A673 (cell line): ENCODE results near the gene SAP30. TPM values are rescaled to one million over a fixed set of nuclear protein-coding genes. Genes with fewer than 3 reads are reported as not detected.
A peak's percentile ranks its signal among the peaks of the same experiment; 100 is the strongest.

ENCODE experiments used
- BruUV-seq: library from RNA; stranded (reverse); fragments of 400-500 nt; replicated peaks from 2 replicates; lab custom pipeline; 2021; lab: Mats Ljungman, UMichigan
- CTCF ChIA-PET: fragments of 300-600 bp; sonication (Branson Sonifier 250); formaldehyde crosslinking; loops from one replicate; lab custom pipeline; 2022; ENCODE audit warnings: antibody characterized with exemption; lab: Charles Lee
- POLR2A ChIA-PET: fragments of 300-600 bp; sonication (Branson Sonifier 250); formaldehyde crosslinking; loops from one replicate; lab custom pipeline; 2022; ENCODE audit warnings: antibody characterized with exemption; ENCODE audit not compliant: low non-redundant PET; lab: Charles Lee
- DNase-seq: peaks from one replicate; pipeline ENCODE4 v3.0.0-alpha.2; 2015; ENCODE audit warnings: low spot score
- H3K27ac ChIP-seq: fragments of 200-600 bp; sonication (generic); 2 replicates; pipeline ENCODE4 v1.5.1; 2016; ENCODE audit warnings: mixed run types, low read depth, mild to moderate bottlenecking, mixed read lengths, antibody characterized with exemption, low read length; ENCODE audit not compliant: poor library complexity, severe bottlenecking
- H3K27me3 ChIP-seq: fragments of 200-600 bp; sonication (generic); replicated peaks from 2 replicates; pipeline ENCODE4 v1.6.1; 2017; ENCODE audit warnings: mixed run types, low read depth, mild to moderate bottlenecking, mixed read lengths, antibody characterized with exemption, low read length; ENCODE audit not compliant: insufficient read depth, poor library complexity
- H3K36me3 ChIP-seq: fragments of 200-600 bp; sonication (generic); 2 replicates; pipeline ENCODE4 v1.6.1; 2016; ENCODE audit warnings: mixed run types, mild to moderate bottlenecking, mixed read lengths, antibody characterized with exemption, low read length; ENCODE audit not compliant: insufficient read depth, poor library complexity, severe bottlenecking
- H3K4me1 ChIP-seq: fragments of 200-600 bp; sonication (generic); 2 replicates; pipeline ENCODE4 v1.6.1; 2017; ENCODE audit warnings: mixed run types, mild to moderate bottlenecking, mixed read lengths, antibody characterized with exemption, low read length; ENCODE audit not compliant: insufficient read depth, poor library complexity, severe bottlenecking
- H3K4me3 ChIP-seq: fragments of 200-600 bp; sonication (generic); 2 replicates; pipeline ENCODE4 v1.5.1; 2016; ENCODE audit warnings: low read depth, mixed run types, mild to moderate bottlenecking, mixed read lengths, low read length; ENCODE audit not compliant: poor library complexity, severe bottlenecking
- H3K9me3 ChIP-seq: fragments of 200-600 bp; sonication (generic); 2 replicates; pipeline ENCODE4 v1.6.1; 2016; ENCODE audit warnings: mixed run types, low read depth, mild to moderate bottlenecking, mixed read lengths, antibody characterized with exemption, low read length; ENCODE audit not compliant: poor library complexity, severe bottlenecking
- EZH2 ChIP-seq: fragments of 200-600 bp; sonication (generic); IDR thresholded peaks from 2 replicates; pipeline ENCODE4 v1.6.1; 2017; ENCODE audit warnings: borderline replicate concordance, low read depth, mild to moderate bottlenecking, mixed read lengths, antibody characterized with exemption, low read length; ENCODE audit not compliant: poor library complexity, severe bottlenecking
- intact Hi-C: fragments of 100-400 bp; cut with micrococcal nuclease; formaldehyde crosslinking; loops from one replicate; pipeline ENCODE4 v1.10.0; 2022; ENCODE audit not compliant: unreplicated experiment
- total RNA-seq: library from RNA; stranded (reverse); gene quantifications from 2 replicates; pipeline ENCODE4 v1.2.3, GENCODE V29; 2021
- TF ChIP-seq, protein P1 (sequence below): fragments of 300-800, 200-600 bp; sonication (generic); conservative IDR thresholded peaks from 2 replicates; pipeline ENCODE4 v1.5.1; 2017; ENCODE audit warnings: low read depth, mild to moderate bottlenecking, antibody characterized with exemption, low read length, moderate library complexity, mixed read lengths

SAP30 gene
- total RNA-seq, 1 experiment from 2014 or later: 64.3 TPM

DNA sequence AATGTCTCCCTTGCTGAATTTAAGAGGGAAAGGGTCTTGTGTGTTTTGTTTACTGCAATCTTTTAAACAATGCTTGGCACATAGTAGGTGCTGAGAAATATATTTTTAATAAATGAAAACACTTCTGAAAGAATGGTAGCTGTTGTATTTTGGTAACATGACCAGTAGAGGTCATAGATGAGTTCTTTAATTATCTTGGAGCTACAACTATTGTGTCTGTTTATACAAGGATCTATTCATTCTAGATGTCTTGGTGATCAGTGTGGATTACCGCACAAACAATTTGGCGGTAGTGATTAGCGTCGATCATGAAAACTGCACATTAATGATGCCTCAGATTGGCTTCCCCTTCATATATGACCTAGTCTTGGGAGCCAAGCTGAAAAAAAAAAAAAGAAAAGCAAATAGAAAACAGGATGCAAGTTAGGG, 49.6 kb downstream of the SAP30 start:
- TF ChIP-seq, protein P1, sequence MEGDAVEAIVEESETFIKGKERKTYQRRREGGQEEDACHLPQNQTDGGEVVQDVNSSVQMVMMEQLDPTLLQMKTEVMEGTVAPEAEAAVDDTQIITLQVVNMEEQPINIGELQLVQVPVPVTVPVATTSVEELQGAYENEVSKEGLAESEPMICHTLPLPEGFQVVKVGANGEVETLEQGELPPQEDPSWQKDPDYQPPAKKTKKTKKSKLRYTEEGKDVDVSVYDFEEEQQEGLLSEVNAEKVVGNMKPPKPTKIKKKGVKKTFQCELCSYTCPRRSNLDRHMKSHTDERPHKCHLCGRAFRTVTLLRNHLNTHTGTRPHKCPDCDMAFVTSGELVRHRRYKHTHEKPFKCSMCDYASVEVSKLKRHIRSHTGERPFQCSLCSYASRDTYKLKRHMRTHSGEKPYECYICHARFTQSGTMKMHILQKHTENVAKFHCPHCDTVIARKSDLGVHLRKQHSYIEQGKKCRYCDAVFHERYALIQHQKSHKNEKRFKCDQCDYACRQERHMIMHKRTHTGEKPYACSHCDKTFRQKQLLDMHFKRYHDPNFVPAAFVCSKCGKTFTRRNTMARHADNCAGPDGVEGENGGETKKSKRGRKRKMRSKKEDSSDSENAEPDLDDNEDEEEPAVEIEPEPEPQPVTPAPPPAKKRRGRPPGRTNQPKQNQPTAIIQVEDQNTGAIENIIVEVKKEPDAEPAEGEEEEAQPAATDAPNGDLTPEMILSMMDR: peak; percentile 68
- TF ChIP-seq EZH2: no peak
- no TSS peak for BruUV-seq
- ChIA-PET CTCF (interaction anchor here (0.5 to 1.9 kb wide), 7 partner anchors 9 to 528 kb away, joined by 3 to 18 read pairs (median 4); no protein-coding TSS in a partner anchor), POLR2A (no interaction called here)
- Histone ChIP-seq H3K36me3 (no peaks in the 10 kb centered on the region), H3K4me1 (peaks cover 18% of the 10 kb centered on the region), H3K27ac (no peak overlapping the region), H3K9me3 (no peaks in the 10 kb centered on the region), H3K4me3 (no peak overlapping the region), H3K27me3 (no peaks in the 10 kb centered on the region)
- intact Hi-C loops: loop anchor here (1.0 to 10.0 kb wide), 3 partner anchors 74 to 898 kb away; no protein-coding TSS in a partner anchor
- DNase-seq: peak; percentile 61

DNA sequence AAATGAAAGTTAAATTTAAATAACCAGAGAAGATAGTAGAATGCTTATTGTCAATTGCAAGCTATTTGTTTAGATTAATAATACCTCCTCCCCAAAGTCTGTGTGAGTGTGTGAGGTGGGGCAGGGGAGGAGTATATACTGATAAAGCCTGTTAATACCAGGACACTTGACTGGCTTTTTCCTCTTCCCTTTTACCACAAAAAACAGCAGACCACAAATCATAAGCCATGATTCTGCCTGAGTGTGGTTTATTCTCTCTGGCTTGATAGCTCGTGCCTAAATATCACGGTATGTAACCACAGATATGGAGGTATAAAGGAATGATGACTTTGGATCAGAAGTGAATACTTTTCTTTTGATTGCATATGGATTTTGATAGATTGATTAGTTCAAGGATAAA, 50.0 kb downstream of the SAP30 start:
- CTCF ChIA-PET: interaction anchor here (0.5 to 1.9 kb wide), 6 partner anchors 9 to 782 kb away, joined by 3 to 18 read pairs (median 5); no protein-coding TSS in a partner anchor

DNA sequence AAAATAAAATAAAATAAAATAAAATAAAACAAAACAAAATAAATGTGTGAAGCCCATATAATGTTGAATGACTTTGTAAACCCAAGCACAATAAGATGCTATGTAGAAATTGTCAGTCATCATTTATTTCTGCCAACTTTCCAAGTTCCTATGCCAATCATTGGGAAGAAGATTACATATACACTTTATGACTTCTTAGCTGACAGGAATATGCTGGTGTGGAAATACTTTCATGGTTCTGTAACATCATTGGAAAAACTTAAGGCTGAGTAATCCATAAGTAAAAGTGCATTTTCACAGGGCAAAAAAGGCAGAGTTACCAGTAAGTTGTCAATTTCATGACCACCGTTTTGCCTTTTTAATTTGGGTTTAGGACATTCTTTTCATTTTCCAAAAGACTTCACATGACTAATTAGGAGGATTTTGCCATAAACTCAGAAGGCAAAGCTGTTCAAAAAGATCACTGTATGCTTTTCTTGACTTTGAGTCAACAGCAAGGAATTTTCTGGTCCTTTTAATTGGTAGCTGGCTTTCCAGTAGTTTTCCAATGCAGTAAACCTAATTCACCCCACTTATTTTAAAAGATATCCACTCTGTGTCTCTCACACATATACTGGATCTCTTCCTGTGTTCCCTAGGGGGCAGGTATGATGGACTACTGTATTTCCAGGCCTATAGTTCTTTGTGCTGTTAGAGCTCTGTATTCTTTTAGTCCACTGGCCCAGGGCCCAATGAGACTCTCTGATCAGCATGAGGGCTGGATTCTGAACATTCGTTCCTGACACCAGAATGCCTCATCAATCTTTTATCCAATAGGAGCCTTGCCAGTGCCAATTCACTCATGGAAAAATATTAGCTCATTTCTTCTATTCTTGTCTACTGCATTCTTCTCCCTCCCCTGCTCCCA, 54.4 kb downstream of the SAP30 start:
- Histone ChIP-seq H3K4me3 (no peak overlapping the region), H3K27me3 (no peaks in the 10 kb centered on the region), H3K4me1 (peaks cover 5% of the 10 kb centered on the region), H3K9me3 (no peaks in the 10 kb centered on the region), H3K36me3 (no peaks in the 10 kb centered on the region), H3K27ac (no peak overlapping the region)
- ChIA-PET CTCF (interaction anchor here (0.5 kb wide), 1 partner anchor 66 kb away, joined by 4 read pairs; no protein-coding TSS in a partner anchor), POLR2A (no interaction called here)
- intact Hi-C loops: loop anchor here (10.0 kb wide), 1 partner anchor 570 kb away; no protein-coding TSS in a partner anchor
- TF ChIP-seq, protein P1: no peak
- no peak for TF ChIP-seq EZH2
- DNase-seq: peak; percentile 22
- no TSS peak for BruUV-seq

More for the DNA sequence above, 50.0 kb downstream of the SAP30 start:
- intact Hi-C loops: loop anchor here (1.0 to 10.0 kb wide), 3 partner anchors 74 to 898 kb away; no protein-coding TSS in a partner anchor
- Histone ChIP-seq H3K27ac (no peak overlapping the region), H3K27me3 (no peaks in the 10 kb centered on the region), H3K9me3 (no peaks in the 10 kb centered on the region), H3K4me3 (no peak overlapping the region), H3K4me1 (peaks cover 13% of the 10 kb centered on the region), H3K36me3 (no peaks in the 10 kb centered on the region)
- BruUV-seq: no TSS peak
- DNase-seq: no peak
- POLR2A ChIA-PET: interaction anchor here (0.6 kb wide), 1 partner anchor 164 kb away, joined by 3 read pairs; no protein-coding TSS in a partner anchor
- no peak for TF ChIP-seq EZH2
- TF ChIP-seq, protein P1: no peak
